Liver (tissue), 3 donors: ENCODE data around the gene RARG.

Experiments used
- EGR1 ChIP-seq, 2 donors: IDR thresholded peaks; 2 replicates each; pipeline ENCODE4 v1.6.1; 2016 to 2018; ENCODE audit warnings: antibody characterized with exemption in 2 of 2, low read depth in 2 of 2
- GABPA ChIP-seq, 2 donors: IDR thresholded peaks in 1 of 2; conservative IDR thresholded peaks in 1 of 2; 2 replicates each; pipeline ENCODE4 v1.6.1; 2016; ENCODE audit warnings: antibody characterized with exemption in 2 of 2, mild to moderate bottlenecking in 1 of 2, moderate library complexity in 1 of 2
- JUND ChIP-seq, 2 donors: IDR thresholded peaks; 2 replicates each; pipeline ENCODE4 v1.6.1; 2016; ENCODE audit warnings: antibody characterized with exemption in 2 of 2
- RAD21 ChIP-seq, 2 donors: IDR thresholded peaks; 2 replicates each; pipeline ENCODE4 v1.6.1; 2016; ENCODE audit warnings: antibody characterized with exemption in 2 of 2, mild to moderate bottlenecking in 2 of 2
- RXRA ChIP-seq, 2 donors: IDR thresholded peaks; 2 replicates each; pipeline ENCODE4 v1.6.1; 2017 to 2018; ENCODE audit warnings: antibody characterized with exemption in 2 of 2, mild to moderate bottlenecking in 1 of 2
- SP1 ChIP-seq: IDR thresholded peaks from 2 replicates; pipeline ENCODE4 v1.6.1; 2018; ENCODE audit warnings: antibody characterized with exemption, mild to moderate bottlenecking
- TAF1 ChIP-seq: conservative IDR thresholded peaks from 2 replicates; pipeline ENCODE4 v1.6.1; 2016; ENCODE audit warnings: antibody characterized with exemption, mild to moderate bottlenecking
- YY1 ChIP-seq: IDR thresholded peaks from 2 replicates; pipeline ENCODE4 v1.6.1; 2016; ENCODE audit warnings: antibody characterized with exemption, mild to moderate bottlenecking
- TF ChIP-seq, protein P1 (sequence below): fragments of 150-350 bp; IDR thresholded peaks from 2 replicates; pipeline ENCODE4 v1.5.1; 2017; ENCODE audit warnings: improper control_type of control experiment, low read depth, low read length; ENCODE audit not compliant: missing input control
- TF ChIP-seq, protein P2 (sequence below): IDR thresholded peaks from 2 replicates; pipeline ENCODE4 v1.6.1; 2016; ENCODE audit warnings: antibody characterized with exemption
- TF ChIP-seq, protein P3 (sequence below): IDR thresholded peaks from 2 replicates; pipeline ENCODE4 v1.6.1; 2016; ENCODE audit warnings: antibody characterized with exemption, mild to moderate bottlenecking
- donor health status: healthy.
- donor health status: healthy.

DNA sequence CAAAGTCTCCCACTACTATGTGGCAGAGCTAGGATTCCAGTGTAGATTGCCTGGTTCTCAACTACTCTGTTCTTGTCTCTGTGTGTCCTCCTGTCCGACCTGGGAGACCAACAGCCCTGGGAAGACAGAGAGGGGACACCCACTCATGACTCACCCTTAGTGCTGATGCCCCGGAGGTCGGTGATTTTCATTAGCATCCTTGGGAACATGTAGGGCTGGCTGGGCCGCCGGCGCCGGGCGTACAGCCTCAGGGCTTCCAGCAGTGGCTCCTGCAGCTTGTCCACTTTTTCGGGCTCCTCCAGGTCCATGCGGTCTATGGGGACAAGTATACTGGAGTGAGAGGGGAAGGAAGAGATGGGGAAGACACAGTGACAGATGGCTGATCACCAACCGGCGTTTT is 19.1 kb downstream of the RARG start:
- TF ChIP-seq, protein P1, sequence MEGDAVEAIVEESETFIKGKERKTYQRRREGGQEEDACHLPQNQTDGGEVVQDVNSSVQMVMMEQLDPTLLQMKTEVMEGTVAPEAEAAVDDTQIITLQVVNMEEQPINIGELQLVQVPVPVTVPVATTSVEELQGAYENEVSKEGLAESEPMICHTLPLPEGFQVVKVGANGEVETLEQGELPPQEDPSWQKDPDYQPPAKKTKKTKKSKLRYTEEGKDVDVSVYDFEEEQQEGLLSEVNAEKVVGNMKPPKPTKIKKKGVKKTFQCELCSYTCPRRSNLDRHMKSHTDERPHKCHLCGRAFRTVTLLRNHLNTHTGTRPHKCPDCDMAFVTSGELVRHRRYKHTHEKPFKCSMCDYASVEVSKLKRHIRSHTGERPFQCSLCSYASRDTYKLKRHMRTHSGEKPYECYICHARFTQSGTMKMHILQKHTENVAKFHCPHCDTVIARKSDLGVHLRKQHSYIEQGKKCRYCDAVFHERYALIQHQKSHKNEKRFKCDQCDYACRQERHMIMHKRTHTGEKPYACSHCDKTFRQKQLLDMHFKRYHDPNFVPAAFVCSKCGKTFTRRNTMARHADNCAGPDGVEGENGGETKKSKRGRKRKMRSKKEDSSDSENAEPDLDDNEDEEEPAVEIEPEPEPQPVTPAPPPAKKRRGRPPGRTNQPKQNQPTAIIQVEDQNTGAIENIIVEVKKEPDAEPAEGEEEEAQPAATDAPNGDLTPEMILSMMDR = no peak
- TF ChIP-seq GABPA (IDR thresholded peaks at IDR 0.05 in 1 of 2, conservative IDR thresholded peaks at IDR 0.05 in 1 of 2) = no peak
- TF ChIP-seq SP1 = no peak
- no peak for TF ChIP-seq RXRA (IDR thresholded peaks at IDR 0.05)
- no peak for TF ChIP-seq JUND (IDR thresholded peaks at IDR 0.05)
- TF ChIP-seq, protein P2, sequence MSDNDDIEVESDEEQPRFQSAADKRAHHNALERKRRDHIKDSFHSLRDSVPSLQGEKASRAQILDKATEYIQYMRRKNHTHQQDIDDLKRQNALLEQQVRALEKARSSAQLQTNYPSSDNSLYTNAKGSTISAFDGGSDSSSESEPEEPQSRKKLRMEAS = no peak
- TF ChIP-seq, protein P3, sequence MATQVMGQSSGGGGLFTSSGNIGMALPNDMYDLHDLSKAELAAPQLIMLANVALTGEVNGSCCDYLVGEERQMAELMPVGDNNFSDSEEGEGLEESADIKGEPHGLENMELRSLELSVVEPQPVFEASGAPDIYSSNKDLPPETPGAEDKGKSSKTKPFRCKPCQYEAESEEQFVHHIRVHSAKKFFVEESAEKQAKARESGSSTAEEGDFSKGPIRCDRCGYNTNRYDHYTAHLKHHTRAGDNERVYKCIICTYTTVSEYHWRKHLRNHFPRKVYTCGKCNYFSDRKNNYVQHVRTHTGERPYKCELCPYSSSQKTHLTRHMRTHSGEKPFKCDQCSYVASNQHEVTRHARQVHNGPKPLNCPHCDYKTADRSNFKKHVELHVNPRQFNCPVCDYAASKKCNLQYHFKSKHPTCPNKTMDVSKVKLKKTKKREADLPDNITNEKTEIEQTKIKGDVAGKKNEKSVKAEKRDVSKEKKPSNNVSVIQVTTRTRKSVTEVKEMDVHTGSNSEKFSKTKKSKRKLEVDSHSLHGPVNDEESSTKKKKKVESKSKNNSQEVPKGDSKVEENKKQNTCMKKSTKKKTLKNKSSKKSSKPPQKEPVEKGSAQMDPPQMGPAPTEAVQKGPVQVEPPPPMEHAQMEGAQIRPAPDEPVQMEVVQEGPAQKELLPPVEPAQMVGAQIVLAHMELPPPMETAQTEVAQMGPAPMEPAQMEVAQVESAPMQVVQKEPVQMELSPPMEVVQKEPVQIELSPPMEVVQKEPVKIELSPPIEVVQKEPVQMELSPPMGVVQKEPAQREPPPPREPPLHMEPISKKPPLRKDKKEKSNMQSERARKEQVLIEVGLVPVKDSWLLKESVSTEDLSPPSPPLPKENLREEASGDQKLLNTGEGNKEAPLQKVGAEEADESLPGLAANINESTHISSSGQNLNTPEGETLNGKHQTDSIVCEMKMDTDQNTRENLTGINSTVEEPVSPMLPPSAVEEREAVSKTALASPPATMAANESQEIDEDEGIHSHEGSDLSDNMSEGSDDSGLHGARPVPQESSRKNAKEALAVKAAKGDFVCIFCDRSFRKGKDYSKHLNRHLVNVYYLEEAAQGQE = no peak
- no peak for TF ChIP-seq YY1
- no peak for TF ChIP-seq TAF1
- TF ChIP-seq EGR1 (IDR thresholded peaks at IDR 0.05; ENCODE audit: low read depth in 2 of 2) = no peak
- TF ChIP-seq RAD21 (IDR thresholded peaks at IDR 0.05) = no peak
